ENCODE data around the gene PDE6B.

DNA sequence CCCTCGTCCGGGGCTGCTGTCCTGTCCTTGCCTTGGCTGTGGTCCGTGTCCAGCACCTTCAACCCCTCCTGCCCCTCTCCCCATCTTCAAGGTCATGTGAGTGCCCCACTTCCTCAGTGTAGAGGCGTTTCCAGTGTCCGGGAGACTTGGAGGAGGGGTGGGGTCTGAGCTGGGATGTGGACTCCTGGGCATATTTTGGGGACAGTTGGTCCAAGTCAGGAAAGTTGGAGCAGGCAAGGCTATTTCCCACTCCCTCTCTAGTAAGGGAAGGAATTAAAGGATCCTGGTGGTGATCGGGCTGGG, 83.2 kb downstream of the PDE6B start:
- TF ChIP-seq, protein P1, sequence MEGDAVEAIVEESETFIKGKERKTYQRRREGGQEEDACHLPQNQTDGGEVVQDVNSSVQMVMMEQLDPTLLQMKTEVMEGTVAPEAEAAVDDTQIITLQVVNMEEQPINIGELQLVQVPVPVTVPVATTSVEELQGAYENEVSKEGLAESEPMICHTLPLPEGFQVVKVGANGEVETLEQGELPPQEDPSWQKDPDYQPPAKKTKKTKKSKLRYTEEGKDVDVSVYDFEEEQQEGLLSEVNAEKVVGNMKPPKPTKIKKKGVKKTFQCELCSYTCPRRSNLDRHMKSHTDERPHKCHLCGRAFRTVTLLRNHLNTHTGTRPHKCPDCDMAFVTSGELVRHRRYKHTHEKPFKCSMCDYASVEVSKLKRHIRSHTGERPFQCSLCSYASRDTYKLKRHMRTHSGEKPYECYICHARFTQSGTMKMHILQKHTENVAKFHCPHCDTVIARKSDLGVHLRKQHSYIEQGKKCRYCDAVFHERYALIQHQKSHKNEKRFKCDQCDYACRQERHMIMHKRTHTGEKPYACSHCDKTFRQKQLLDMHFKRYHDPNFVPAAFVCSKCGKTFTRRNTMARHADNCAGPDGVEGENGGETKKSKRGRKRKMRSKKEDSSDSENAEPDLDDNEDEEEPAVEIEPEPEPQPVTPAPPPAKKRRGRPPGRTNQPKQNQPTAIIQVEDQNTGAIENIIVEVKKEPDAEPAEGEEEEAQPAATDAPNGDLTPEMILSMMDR (IDR thresholded peaks at IDR 0.05; ENCODE audit: insufficient read depth, low read length, poor library complexity, severe bottlenecking), result no peak
- TF ChIP-seq EZH2phosphoT487 (conservative IDR thresholded peaks at IDR 0.05; ENCODE audit: low read length), result no peak
